Activated naive CD4-positive, alpha-beta T cell treated with Interleukin-2 at 50 U/mL for 16 hours (primary cell): ENCODE data around the gene KLF6.

ENCODE experiments used
- DNase-seq: peaks from one replicate; pipeline ENCODE4 v3.0.0-alpha.2; 2020

Gene KLF6

GRCh38 chr10:3808689-3809199 is 23.7 kb upstream of the KLF6 start:
- no peak for DNase-seq

- no peak for DNase-seq
These were observed 23.0 kb upstream of the KLF6 start for GRCh38 chr10:3807928-3808496.

- no peak for DNase-seq
These were observed 22.4 kb upstream of the KLF6 start for GRCh38 chr10:3807211-3807927.

- peak; percentile 35 for DNase-seq
These were observed 21.6 kb upstream of the KLF6 start for GRCh38 chr10:3806603-3807002.

- peak; percentile 58 for DNase-seq
These were observed 20.9 kb upstream of the KLF6 start for GRCh38 chr10:3805791-3806461.

- DNase-seq, result peak; percentile 56
These were observed 20.3 kb upstream of the KLF6 start for GRCh38 chr10:3805201-3805790.

GRCh38 chr10:3803927-3804741 is 19.1 kb upstream of the KLF6 start:
- DNase-seq, result peak; percentile 77

- peak; percentile 42 for DNase-seq
These were observed 18.4 kb upstream of the KLF6 start for GRCh38 chr10:3803295-3803926.

- DNase-seq, result no peak
These were observed 17.7 kb upstream of the KLF6 start for GRCh38 chr10:3802526-3803265.

GRCh38 chr10:3801558-3802192 is 16.7 kb upstream of the KLF6 start:
- no peak for DNase-seq

- DNase-seq, result no peak
These were observed 15.6 kb upstream of the KLF6 start for GRCh38 chr10:3800586-3800985.

GRCh38 chr10:3797750-3798149 is 12.7 kb upstream of the KLF6 start:
- DNase-seq, result no peak

GRCh38 chr10:3793553-3793952 is 8.5 kb upstream of the KLF6 start:
- no peak for DNase-seq

GRCh38 chr10:3792710-3793219 is 7.8 kb upstream of the KLF6 start:
- DNase-seq, result no peak

- DNase-seq, result no peak
These were observed 7.1 kb upstream of the KLF6 start for GRCh38 chr10:3791974-3792633.

GRCh38 chr10:3790858-3791257 is 5.8 kb upstream of the KLF6 start:
- no peak for DNase-seq

- no peak for DNase-seq
These were observed 5.3 kb upstream of the KLF6 start for GRCh38 chr10:3790272-3790671.

GRCh38 chr10:3789621-3790020 is 4.6 kb upstream of the KLF6 start:
- DNase-seq, result no peak

GRCh38 chr10:3787816-3788215 is 2.8 kb upstream of the KLF6 start:
- DNase-seq, result no peak

- DNase-seq, result no peak
These were observed 2.0 kb upstream of the KLF6 start for GRCh38 chr10:3787016-3787400.
